Measurements from ENCODE around the gene KCNH8.
A peak's percentile ranks its signal among the peaks of the same experiment; 100 is the strongest.
"Not testable (repeated sequence)": the region's sequence is repeated elsewhere in the genome, so short reads cannot be mapped to it uniquely, and the experiment has no call there.

Gene KCNH8

GRCh38 chr3:19183584-19183983 is 35.3 kb downstream of the KCNH8 start:
- DNase-seq: no peak

- DNase-seq: no peak
These were observed 41.8 kb downstream of the KCNH8 start for GRCh38 chr3:19190126-19190525.

DNA sequence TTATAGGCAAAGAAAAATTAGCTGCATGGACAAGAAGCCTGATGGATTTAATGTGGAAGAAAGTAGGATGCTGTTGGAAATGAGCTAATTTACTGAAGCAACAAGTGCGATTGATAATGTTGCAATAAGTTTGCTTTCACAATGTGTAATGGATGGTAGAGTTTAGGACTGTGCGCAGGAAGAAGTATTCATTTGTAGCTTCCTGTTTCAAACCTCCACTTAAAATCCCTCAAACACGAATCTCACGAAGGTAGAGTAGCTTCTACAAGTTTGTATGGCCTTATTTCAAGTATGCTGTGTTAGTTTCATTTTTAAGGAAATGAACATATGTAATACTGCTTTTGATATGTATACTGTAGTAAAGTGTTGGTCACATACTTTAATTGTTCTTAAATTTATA is 42.3 kb downstream of the KCNH8 start:
- DNase-seq: peak; percentile 18

DNA sequence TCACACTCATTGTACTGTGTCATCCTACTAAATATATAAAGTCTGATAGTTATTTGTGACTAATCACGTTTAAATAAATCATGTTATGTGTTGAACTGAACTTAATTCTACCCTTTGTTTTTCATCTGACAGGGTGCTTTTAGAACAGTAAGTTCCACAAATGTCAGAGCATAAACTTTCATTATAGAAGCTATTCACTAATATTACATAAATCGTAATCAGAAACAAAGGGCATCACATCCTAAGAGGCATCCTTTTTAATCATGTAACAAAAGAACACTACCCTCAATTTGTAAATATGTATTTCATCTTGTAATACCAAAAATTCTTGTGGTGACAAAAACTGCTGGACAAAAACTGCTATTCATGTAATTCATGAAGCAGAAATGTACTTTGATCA is 50.8 kb downstream of the KCNH8 start:
- no peak for DNase-seq

DNA sequence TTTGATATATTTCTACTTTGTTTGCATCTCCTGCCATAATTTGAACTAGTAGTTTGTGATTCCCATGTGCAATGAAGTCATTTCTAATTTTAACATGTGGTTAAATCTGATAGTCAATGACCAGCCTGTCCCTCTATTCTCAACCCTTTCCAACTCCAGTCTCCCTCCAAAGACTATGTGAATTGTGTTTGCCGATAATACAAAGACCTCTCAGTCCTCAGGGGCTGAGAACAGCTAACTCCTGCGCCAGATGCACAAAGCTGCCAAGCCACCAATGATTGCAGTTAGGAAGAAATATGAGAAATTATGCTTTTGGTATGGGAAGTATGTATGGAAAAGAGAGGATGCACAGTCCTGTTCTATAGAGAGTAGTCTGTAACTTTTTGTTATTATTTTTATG is 54.0 kb downstream of the KCNH8 start:
- no peak for DNase-seq

- no peak for DNase-seq
These were observed 54.4 kb downstream of the KCNH8 start for GRCh38 chr3:19202754-19203153.

- no peak for DNase-seq
These were observed 58.2 kb downstream of the KCNH8 start for GRCh38 chr3:19206540-19206939.

GRCh38 chr3:19213603-19214220 is 65.4 kb downstream of the KCNH8 start:
- DNase-seq: peak; percentile 38

- no peak for DNase-seq
These were observed 67.1 kb downstream of the KCNH8 start for GRCh38 chr3:19215427-19215826.

GRCh38 chr3:19216669-19217337 is 68.5 kb downstream of the KCNH8 start:
- DNase-seq: no peak

DNA sequence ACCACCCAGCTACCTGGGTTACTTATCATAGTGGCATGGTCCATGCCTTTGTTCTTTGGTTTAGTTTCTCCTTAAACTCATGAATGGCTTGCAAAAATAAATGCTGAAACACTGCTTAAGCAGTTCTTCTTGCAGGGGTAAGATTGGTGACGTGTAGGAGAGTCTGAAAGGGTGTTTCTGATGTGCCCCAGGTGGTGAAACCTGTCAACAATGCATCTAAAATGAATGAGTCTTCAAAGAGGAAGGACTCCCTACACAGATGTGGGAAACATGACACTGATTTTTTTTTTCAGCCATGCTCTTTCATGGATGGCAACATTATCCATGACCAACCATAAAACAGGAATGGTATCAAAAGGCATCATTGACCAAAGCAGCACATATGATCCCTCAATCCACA is 72.0 kb downstream of the KCNH8 start:
- no peak for DNase-seq

- DNase-seq: no peak
These were observed 72.8 kb downstream of the KCNH8 start for GRCh38 chr3:19221081-19221480.

DNA sequence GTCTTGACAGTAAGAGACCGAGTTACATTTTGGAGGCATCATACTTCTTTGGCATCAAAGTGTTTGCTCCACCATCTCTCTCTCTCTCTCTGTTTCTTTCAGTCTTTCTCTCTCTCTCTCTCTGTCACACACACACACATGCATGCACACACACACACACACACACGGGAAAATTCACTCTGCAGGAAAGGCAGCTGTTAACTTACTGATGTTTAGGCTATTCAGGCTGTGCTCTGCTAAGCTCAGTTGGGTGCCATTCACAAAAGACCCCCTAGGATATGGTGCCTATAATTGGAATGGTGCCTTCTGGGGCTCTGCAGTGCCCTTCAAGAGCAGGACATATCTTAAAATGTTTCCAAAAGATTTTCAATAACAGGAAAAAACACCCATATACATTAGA is 78.2 kb downstream of the KCNH8 start:
- no peak for DNase-seq

DNA sequence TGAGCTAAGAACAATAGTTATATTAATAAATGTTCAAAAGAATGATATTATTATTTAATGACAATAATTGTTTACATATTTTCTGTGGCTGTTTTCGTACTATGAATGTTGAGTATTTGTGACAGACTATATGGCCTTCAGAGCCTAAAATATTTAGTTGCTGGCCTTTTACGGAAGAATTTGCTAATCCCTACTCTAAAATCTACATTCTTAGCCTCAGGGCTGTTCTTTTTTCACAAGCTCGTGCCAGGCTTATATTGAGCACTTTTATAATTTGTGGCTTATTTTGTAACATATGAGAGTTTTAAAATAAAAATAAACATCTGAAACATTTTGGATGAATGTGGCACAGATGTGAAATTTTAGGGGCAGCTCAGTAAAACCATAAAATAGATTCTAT is 79.9 kb downstream of the KCNH8 start:
- no peak for DNase-seq

- no peak for DNase-seq
These were observed 80.8 kb downstream of the KCNH8 start for GRCh38 chr3:19229086-19229485.

GRCh38 chr3:19229881-19230280 is 81.6 kb downstream of the KCNH8 start:
- DNase-seq: peak; percentile 65

DNA sequence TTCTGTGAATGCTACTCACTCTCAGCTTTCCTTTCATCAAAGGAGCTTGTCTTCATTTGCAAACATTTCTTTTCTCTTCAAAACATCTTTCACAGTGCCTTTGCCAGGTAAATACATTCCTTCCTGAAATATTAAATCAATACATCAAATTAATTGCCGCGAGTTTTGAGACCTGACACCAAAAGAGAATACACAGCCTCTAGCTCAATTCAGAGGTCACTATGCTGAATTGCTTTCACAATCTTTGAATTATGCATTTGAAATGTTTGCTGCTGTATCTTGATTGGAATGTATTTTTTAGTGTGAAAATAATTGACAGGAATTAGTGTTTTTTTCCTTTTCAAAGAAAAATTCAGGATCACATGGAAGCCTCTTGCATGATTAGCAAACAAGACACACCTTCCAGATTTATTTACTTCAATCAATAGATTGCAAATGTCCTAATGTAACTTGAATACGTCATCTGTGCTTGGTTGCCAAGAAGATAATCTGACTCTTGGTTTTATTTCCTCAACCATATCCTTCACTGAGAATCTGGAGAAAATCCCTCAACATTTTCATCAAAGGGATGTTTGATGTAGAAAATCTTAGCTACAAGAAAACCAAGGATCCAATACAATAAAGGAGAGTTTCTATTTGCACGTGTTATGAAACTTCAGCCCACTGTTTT is 83.6 kb downstream of the KCNH8 start:
- no peak for DNase-seq

DNA sequence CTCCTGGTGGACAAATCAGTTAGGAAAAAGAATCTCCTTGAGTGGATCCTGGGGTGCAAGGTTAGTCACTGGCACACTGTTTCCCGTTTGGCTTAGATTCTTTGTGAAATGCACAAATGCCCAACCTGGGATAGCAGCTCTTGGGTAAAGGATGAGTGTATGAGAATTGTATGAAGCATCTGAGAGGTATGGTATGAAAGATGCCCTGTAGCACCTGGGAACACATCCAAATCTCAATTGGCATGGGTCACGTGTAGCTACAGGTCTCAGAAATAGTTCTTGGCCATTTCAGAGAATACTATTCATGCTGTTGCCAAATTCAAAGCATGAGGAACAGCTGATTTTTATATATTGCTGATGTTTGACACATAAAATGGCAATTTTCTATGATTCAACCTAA is 84.3 kb downstream of the KCNH8 start:
- no peak for DNase-seq

DNA sequence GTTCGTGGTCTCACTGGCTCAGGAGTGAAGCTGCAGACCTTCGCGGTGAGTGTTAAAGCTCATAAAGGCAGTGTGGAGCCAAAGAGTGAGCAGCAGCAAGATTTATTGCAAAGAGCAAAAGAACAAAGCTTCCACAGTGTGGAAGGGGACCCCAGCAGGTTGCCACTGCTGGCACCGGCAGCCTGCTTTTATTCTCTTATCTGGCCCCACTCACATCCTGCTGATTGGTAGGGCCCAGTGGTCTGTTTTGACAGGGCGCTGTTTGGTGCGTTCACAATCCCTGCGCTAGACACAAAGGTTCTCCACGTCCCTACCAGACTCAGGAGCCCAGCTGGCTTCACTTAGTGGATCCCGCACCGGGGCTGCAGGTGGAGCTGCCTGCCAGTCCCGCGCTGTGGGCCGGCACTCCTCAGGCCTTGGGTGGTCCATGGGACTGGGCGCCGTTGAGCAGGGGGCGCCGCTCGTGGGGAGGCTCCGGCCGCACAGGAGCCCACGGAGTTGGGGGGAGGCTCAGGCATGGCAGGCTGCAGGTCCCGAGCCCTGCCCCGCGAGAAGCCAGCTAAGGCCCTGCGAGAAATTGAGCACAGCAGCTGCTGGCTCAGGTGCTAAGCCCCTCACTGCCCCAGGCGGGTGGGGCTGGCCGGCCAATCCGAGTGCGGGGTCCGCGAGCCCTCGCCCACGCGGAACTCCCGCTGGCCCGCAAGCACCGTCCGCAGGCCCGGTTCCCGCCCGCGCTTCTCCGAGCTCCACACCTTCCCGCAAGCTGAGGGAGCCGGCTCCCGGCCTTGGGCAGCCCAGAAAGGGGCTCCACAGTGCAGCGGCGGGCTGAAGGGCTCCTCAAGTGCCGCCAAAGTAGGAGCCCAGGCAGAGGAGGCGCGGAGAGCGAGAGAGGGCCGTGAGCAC is 85.8 kb downstream of the KCNH8 start:
- DNase-seq: not testable (repeated sequence)

- no peak for DNase-seq
These were observed 99.8 kb downstream of the KCNH8 start for GRCh38 chr3:19248143-19248542.

DNA sequence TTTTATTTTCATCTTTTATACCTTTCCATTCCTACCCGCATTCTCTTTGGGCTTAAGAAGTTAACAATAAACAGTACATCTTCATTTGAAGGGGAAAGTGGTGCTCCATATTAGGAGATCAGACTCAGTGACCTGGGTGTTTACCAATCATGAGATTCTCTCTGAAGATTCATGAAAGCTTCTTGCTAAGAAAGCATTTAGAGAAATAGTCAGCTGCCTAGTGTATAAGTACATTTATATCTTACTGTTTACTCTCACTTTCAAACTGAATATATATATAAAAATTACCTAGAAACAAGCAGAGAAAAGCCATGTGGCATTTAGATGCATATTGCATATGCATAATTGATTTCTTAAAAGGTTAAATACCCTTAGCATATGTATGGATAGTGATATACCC is 100.5 kb downstream of the KCNH8 start:
- DNase-seq: no peak

GRCh38 chr3:19250959-19251610 is 102.8 kb downstream of the KCNH8 start:
- DNase-seq: no peak

- DNase-seq: no peak
These were observed 105.9 kb downstream of the KCNH8 start for GRCh38 chr3:19254189-19254588.

Measured in inflammatory macrophage treated with lipopolysaccharide for 4 hours (primary cell).